ENCODE data around the gene C19orf67.
A peak's percentile ranks its signal among the peaks of the same experiment; 100 is the strongest.
"Not testable (repeated sequence)": the region's sequence is repeated elsewhere in the genome, so short reads cannot be mapped to it uniquely, and the experiment has no call there.

Gene C19orf67

GRCh38 chr19:14056069-14056666 lies 29.4 kb downstream of the C19orf67 start:
- DNase-seq (ENCODE audit: low spot score): no peak

DNA sequence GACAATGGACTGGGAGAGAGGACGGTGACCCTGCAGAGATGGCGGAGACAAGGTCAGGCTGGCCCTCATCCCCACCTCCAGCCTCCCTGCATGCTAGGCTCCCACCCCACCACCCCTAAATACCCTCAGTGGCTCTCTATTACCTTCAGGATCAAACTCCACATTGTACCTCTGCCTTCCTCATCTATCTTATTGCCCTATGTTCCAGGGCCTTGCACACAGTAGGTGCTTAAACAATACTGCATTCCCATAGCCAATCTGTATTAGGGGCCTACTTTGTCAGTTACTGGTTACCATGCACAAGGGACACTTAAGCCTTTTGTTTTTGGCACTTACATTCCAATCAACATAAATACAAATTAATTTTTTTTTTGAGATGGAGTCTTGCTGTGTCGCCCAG lies 30.2 kb downstream of the C19orf67 start:
- no peak for DNase-seq (ENCODE audit: low spot score)

DNA sequence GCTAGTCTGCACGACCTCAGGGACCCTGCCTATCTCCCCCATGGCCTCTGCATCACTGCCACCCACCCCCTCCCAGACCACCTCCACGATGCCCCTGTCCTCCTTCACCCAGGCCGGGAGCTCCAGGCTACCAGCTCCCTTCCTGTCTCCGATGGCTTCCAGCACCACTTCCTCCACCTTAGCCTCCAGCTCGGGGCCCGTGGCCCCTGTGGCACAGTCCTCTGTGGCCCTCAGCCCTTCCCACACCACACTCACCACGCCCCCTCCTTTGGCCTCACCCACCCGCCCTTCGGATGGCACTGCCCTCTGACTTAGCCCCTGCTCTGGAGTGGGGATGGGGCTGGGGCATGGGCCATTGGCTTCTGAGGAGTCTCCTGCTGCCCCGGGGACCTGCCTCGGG lies 30.9 kb downstream of the C19orf67 start:
- no peak for DNase-seq (ENCODE audit: low spot score)

- DNase-seq (ENCODE audit: low spot score): no peak
Observed at GRCh38 chr19:14054099-14054498, 31.5 kb downstream of the C19orf67 start.

GRCh38 chr19:14053500-14053899 lies 32.1 kb downstream of the C19orf67 start:
- DNase-seq (ENCODE audit: low spot score): no peak

- DNase-seq (ENCODE audit: low spot score): no peak
Observed at GRCh38 chr19:14053032-14053431, 32.6 kb downstream of the C19orf67 start.

GRCh38 chr19:14052470-14052869 lies 33.1 kb downstream of the C19orf67 start:
- DNase-seq (ENCODE audit: low spot score): no peak

GRCh38 chr19:14051980-14052379 lies 33.6 kb downstream of the C19orf67 start:
- no peak for DNase-seq (ENCODE audit: low spot score)

DNA sequence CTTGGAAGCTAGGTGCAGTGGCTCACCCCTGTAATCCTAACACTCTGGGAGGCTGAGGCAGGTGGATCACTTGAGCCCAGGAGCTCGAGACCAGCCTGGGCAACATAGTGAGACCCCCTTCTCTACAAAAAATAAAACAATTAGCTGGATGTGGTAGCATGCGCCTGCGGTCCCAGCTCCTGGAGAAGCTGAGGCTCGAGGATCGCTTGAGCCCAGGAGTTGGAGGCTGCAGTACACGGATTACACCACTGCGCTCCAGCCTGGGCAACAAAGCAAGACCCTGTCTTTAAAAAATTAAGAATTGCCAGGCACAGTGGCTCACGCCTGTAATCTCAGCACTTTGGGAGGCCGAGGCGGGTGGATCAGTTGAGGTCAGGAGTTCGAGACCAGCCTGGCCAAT lies 34.6 kb downstream of the C19orf67 start:
- not testable (repeated sequence) for DNase-seq (ENCODE audit: low spot score)

- DNase-seq (ENCODE audit: low spot score): no peak
Observed at GRCh38 chr19:14050512-14050911, 35.1 kb downstream of the C19orf67 start.

DNA sequence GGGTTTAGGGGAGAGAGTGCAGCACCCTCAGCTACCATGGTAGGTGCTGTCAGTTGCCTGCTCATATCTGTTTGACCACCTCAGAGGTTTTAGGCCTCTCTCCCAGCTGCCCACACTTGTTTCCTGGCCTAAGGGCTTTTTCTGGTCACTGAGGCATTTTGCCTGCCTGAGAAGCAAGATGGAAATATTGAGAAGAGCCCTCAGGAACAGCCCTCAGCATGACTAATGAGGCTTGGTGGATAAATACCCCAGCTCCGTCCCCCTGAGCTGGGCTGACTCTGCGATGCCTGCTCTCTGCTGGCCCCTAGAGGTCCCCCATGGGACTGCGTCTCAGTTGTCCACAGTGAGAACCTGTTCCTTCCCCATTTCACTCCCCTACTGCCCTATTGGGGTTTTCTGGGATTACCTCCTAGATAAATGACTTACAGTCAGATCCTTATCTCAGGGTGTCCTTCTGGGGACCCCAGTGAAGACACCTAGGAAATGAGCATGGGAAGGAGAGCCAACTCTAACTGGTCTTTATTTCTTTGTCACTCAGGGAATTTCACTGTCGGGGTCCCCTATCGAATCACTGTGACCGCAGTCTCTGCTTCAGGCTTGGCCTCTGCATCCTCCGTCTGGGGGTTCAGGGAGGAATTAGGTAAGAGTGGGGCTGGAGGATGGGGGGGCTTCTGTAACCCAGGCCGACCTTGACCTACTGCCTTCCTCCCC lies 37.0 kb downstream of the C19orf67 start:
- peak; percentile 60 for DNase-seq (ENCODE audit: low spot score)

- DNase-seq (ENCODE audit: low spot score): not testable (repeated sequence)
Observed at GRCh38 chr19:14047866-14048265, 37.7 kb downstream of the C19orf67 start.

GRCh38 chr19:14042659-14043608 lies 42.6 kb downstream of the C19orf67 start:
- peak; percentile 70 for DNase-seq (ENCODE audit: low spot score)

GRCh38 chr19:14039181-14039580 lies 46.4 kb downstream of the C19orf67 start:
- no peak for DNase-seq (ENCODE audit: low spot score)

- no peak for DNase-seq (ENCODE audit: low spot score)
Observed at GRCh38 chr19:14035706-14036105, 49.9 kb downstream of the C19orf67 start.

DNA sequence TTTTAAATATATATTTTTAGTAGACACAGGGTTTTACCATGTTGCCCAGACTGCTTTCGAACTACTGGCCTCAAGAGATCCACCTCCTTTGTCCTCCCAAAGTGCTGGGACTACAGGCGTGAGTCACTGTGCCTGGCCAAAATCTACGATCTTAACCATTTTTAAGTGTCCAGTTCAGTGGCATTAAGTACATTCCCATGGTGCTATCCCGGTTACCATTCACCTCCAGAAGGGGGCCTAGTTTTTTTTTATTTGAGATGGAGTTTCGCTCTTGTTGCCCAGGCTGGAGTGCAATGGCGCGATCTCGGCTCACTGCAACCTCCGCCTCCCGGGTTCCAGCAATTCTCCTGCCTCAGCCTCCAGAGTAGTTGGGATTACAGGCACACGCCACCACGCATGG lies 50.4 kb downstream of the C19orf67 start:
- not testable (repeated sequence) for DNase-seq (ENCODE audit: low spot score)

GRCh38 chr19:14033946-14034345 lies 51.6 kb downstream of the C19orf67 start:
- no peak for DNase-seq (ENCODE audit: low spot score)

DNA sequence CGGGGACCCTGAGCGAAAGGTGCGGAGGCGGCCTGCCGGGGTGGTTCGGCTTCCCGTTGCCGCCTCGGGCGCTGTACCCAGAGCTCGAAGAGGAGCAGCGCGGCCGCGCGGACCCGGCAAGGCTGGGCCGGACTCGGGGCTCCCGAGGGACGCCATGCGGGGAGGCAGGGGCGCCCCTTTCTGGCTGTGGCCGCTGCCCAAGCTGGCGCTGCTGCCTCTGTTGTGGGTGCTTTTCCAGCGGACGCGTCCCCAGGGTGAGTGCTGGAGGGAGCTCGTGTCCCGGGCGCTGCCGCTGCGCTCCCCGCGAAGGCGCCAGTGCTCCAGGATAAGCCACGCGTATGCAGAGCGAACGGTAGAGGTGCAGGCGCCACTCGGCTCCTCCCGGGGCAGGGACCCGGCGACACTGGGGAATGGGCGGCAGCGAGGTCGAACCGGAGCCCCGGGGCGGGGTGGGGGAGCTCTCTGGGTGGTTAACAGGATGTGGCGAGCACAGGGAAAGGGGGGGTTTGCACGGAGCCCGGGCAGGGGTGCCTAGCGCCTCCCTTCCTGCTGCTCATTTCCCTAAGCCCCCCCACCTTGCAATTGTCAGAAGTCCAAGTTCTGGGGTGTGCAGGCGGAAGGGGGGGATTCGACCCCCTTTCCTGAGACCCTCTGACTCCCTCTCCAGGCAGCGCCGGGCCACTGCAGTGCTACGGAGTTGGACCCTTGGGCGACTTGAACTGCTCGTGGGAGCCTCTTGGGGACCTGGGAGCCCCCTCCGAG lies 53.7 kb downstream of the C19orf67 start, which contains the start of gene IL27RA:
Gene IL27RA, plus strand, starts transcription at position 44 of the 762 bp plus-strand sequence. Its CDS starts 111 bp downstream, at position 155.
- DNase-seq (ENCODE audit: low spot score): peak; percentile 58
